Tibial nerve (tissue), 4 donors: ENCODE results near the gene SGPL1. TPM values are rescaled to one million over a fixed set of nuclear protein-coding genes. Genes with fewer than 3 reads are reported as not detected.

Experiments used
- DNase-seq, 2 donors: peaks; one replicate each; pipeline ENCODE4 v3.0.0-alpha.2; 2019; ENCODE audit warnings: low spot score in 2 of 2
- H3K27ac ChIP-seq, 4 donors: fragments of 200-600 bp; sonication (generic) in 3 of 4; one replicate each; pipeline ENCODE4 v1.5.1; 2017 to 2019; ENCODE audit warnings: mild to moderate bottlenecking in 1 of 4
- H3K27me3 ChIP-seq, 2 donors: fragments of 200-600 bp; sonication (generic) in 1 of 2; one replicate each; pipeline versions ENCODE4 v1.5.1 to v1.6.0; 2017 to 2019
- H3K36me3 ChIP-seq, 3 donors: fragments of 200-600 bp; sonication (generic); one replicate each; pipeline ENCODE4 v1.5.1; 2018 to 2019
- H3K4me1 ChIP-seq, 4 donors: fragments of 200-600 bp; sonication (generic) in 3 of 4; one replicate each; pipeline ENCODE4 v1.5.1; 2017 to 2019
- H3K4me3 ChIP-seq, 4 donors: fragments of 200-600 bp; sonication (generic) in 3 of 4; one replicate each; pipeline ENCODE4 v1.5.1; 2017 to 2019; ENCODE audit warnings: mild to moderate bottlenecking in 1 of 4, moderate library complexity in 1 of 4
- H3K9me3 ChIP-seq, 4 donors: fragments of 200-600 bp; sonication (generic) in 3 of 4; one replicate each; pipeline ENCODE4 v1.5.1; 2017 to 2019
- EP300 ChIP-seq, 2 donors: sonication (generic); formaldehyde crosslinking; IDR thresholded peaks; one replicate each; pipeline ENCODE4 v1.6.1; 2017; ENCODE audit warnings: antibody characterized with exemption in 2 of 2, mild to moderate bottlenecking in 1 of 2
- POLR2A ChIP-seq, 2 donors: fragments of 450-650 bp; IDR thresholded peaks; one replicate each; pipeline ENCODE4 v1.6.1; 2017; ENCODE audit warnings: antibody characterized with exemption in 2 of 2, mild to moderate bottlenecking in 2 of 2, moderate library complexity in 2 of 2
- WGBS, 2 donors: methylation state at CpG; one replicate each; pipeline ENCODE4 v1.1.5; 2018; 5-methylcytosine and 5-hydroxymethylcytosine counted together
- total RNA-seq, 4 donors: library from RNA; depleted of rRNA; stranded (reverse); fragments of >200 nt; gene quantifications; one replicate each; pipeline ENCODE4 v1.1.0, GENCODE V29; 2016
- TF ChIP-seq, protein P1 (sequence below), 5 experiments: fragments of 200-600 bp in 3 of 5; fragments of 450-650 bp in 2 of 5; sonication (generic) in 3 of 5; IDR thresholded peaks; one replicate each; pipeline ENCODE4 v1.5.1; 2016 to 2019; ENCODE audit warnings: antibody characterized with exemption in 5 of 5, mild to moderate bottlenecking in 3 of 5, moderate library complexity in 2 of 5

The SGPL1 gene
- total RNA-seq, 4 donors from 2014 or later, result 21.1 to 31.0 (median 24.5) TPM

DNA sequence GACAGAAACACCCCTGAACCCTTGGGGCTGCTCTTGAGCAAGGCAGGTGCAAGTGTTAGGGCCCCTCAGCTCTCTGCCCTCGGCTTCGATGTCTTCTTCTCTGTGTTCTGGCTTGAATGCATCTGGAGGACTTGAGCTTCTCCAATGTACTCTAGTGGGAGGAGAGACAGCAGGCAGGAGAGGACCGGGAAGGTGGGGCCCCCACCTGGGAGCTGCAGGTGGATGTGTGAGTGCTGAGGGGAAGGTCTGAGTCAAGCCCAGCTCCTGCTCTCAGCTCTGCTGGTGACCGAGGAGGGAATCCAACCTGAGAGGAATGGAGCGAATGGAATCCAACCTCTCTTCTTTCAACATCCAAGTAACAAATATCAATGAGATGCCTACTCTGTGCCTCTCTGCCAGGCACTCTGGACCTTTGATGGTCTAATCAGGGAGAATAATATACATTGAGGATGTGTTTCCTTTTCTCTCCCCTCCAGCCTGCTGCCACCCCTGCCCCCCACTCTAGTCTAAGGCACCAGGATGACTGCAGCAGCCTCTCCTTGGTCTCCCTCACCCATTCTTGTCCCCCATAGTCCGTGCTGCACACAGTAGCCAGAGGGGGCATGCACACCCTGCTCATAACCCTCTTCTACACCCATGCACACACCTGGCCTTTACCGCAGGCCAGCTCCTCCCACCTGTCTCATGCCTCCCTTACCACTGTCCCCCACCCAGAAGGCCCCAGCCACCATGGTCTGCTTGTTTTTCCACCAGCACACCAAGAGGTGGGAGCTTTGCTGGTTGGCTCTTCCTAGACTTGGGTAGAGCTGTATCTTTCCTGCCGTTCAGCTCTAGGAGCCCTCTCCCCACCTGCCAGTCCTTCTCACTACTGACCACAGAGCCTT lies 44.2 kb upstream of the SGPL1 start:
- 83 to 88% methylated on average over 8 of the region's 8 CpGs for WGBS, 2 donors
- Histone ChIP-seq H3K27me3 (no peaks in the 10 kb centered on the region), H3K4me3 (no peak overlapping the region), H3K27ac (no peak overlapping the region), H3K4me1 (no peaks in the 10 kb centered on the region), H3K9me3 (no peaks in the 10 kb centered on the region), H3K36me3 (no peaks in the 10 kb centered on the region)
- TF ChIP-seq, protein P1, sequence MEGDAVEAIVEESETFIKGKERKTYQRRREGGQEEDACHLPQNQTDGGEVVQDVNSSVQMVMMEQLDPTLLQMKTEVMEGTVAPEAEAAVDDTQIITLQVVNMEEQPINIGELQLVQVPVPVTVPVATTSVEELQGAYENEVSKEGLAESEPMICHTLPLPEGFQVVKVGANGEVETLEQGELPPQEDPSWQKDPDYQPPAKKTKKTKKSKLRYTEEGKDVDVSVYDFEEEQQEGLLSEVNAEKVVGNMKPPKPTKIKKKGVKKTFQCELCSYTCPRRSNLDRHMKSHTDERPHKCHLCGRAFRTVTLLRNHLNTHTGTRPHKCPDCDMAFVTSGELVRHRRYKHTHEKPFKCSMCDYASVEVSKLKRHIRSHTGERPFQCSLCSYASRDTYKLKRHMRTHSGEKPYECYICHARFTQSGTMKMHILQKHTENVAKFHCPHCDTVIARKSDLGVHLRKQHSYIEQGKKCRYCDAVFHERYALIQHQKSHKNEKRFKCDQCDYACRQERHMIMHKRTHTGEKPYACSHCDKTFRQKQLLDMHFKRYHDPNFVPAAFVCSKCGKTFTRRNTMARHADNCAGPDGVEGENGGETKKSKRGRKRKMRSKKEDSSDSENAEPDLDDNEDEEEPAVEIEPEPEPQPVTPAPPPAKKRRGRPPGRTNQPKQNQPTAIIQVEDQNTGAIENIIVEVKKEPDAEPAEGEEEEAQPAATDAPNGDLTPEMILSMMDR (IDR thresholded peaks at IDR 0.05), result no peak
- TF ChIP-seq POLR2A (IDR thresholded peaks at IDR 0.05) (no peak), EP300 (IDR thresholded peaks at IDR 0.05) (no peak)
- no peak for DNase-seq

DNA sequence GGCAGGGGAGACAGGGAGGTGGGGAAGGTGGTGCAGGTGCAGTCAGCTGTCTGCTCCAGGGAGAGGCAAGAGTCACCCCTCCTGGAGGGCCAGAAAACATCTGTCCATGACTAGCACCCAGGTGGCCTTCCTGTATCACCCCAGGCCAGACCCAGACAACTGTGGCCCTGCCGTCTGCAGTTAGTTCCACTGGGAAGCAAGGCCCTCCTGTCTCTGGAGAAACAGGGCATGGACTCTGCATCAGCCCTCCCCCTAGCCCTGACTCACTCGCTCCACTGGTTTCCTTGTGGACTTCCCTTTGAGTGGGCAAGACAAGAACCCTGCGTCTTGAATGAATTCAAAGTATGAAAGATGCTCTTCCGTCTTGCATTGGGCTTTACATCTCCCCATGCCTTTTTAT lies 43.1 kb upstream of the SGPL1 start:
- WGBS, 2 donors, result 71 to 86% methylated on average over 4 of the region's 4 CpGs
- no peak for DNase-seq
- H3K9me3 ChIP-seq, result no peaks in the 10 kb centered on the region

DNA sequence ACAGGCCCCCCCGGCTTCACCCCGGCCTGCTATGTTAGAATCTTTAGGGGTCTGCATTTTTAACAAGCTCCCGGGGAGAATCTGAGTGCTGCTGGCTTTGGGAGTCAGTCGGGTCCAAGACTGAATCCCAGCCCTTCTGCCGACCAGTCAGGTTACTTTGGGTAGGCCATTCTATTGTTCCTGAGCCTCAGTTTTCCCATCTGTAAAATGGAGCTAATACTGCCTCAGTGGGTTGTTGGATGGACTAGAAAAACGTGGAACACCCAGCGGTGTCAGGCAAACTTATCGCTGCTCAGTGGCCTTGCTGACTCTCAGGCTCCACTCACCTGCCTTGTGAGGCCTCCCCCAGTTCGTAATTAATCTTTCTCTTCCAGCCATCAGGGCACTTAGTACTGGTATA lies 42.3 kb upstream of the SGPL1 start:
- no peak for TF ChIP-seq EP300 (IDR thresholded peaks at IDR 0.05)
- no peak for TF ChIP-seq POLR2A (IDR thresholded peaks at IDR 0.05)
- TF ChIP-seq, protein P1 (IDR thresholded peaks at IDR 0.05), result no peak
- no peaks in the 10 kb centered on the region for H3K4me1 ChIP-seq
- H3K4me3 ChIP-seq, result no peak overlapping the region

More for the DNA sequence above, 43.1 kb upstream of the SGPL1 start:
- Histone ChIP-seq H3K36me3 (no peaks in the 10 kb centered on the region), H3K4me3 (no peak overlapping the region), H3K27me3 (no peaks in the 10 kb centered on the region), H3K27ac (no peak overlapping the region), H3K4me1 (no peaks in the 10 kb centered on the region)
- TF ChIP-seq, protein P1 (IDR thresholded peaks at IDR 0.05), result no peak
- TF ChIP-seq POLR2A (IDR thresholded peaks at IDR 0.05) (no peak), EP300 (IDR thresholded peaks at IDR 0.05) (no peak)

DNA sequence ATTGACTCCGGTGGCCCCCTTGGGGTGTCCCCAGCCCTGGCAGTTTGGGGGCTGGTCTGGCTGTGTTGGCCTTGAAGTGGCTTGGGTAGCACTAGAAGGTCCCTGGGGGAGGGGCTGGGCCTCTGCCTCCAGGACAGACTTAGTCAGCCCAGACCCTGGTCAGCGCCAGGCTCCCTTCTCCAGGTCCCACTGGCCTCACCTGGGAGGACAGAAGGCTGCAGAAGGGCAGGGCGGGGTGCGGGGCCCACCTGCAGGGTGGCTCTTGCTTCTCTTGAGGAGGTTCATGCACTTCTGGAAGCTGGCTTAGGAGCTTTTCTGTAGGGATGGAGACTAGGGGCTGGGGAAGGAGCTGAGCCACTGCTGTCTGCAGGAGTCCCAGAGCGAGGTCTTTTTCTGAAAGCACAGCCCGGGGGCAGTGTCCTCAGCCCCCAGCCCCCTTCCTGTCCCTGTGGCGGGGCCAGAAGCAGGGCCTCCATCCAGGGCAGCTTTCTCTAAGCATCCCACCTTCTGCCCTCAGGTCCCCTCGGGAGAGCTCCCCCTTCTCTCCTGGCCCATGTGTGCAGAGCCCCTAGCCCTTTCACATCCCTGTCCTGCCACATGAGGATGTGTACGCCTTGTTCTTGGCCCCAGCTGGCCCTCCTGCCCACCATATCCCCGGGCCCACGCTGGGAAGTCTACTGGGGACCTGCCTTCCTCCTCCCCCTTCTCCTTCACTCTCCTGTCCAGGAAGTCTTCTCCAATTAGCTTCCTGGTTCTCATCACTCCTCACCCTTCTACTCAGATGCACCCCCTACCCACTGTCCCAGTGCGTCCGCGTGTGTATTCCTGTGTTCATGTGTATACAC lies 41.6 kb upstream of the SGPL1 start:
- 82 to 88% methylated on average over 14 of the region's 14 CpGs for WGBS, 2 donors
- Histone ChIP-seq H3K4me1 (peaks cover 0 to under 1% (median 0%) of the 10 kb centered on the region in 4 donors), H3K9me3 (no peaks in the 10 kb centered on the region), H3K4me3 (no peak overlapping the region), H3K36me3 (no peaks in the 10 kb centered on the region), H3K27me3 (no peaks in the 10 kb centered on the region), H3K27ac (no peak overlapping the region)
- no peak for TF ChIP-seq POLR2A (IDR thresholded peaks at IDR 0.05)
- no peak for TF ChIP-seq EP300 (IDR thresholded peaks at IDR 0.05)
- TF ChIP-seq, protein P1 (IDR thresholded peaks at IDR 0.05), result no peak
- no peak for DNase-seq

More for the DNA sequence above, 42.3 kb upstream of the SGPL1 start:
- WGBS, 2 donors, result 83 to 85% methylated on average over 8 of the region's 9 CpGs
- Histone ChIP-seq H3K9me3 (no peaks in the 10 kb centered on the region), H3K27ac (no peak overlapping the region), H3K36me3 (no peaks in the 10 kb centered on the region), H3K27me3 (no peaks in the 10 kb centered on the region)
- DNase-seq, result no peak
